ENCODE results near the gene AK5.

DNA sequence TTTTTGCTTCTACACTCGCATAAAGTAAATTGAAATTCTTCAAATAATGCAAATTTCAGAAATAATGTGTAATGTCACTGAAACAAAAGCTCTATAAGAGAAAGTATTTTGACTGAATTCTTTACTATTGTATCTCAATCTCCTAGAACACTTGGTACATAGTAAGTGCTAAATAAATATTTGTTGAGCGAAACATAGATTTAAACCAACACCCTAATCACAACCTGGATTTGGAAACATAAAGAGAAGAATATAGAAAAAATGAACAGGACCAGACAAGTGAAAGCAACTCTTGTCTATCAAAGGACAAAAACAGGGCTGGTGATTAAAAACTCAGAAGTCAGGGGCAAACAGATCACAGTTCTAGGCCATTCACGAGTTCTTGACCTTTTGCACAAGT, 74.3 kb downstream of the AK5 start:
- TF ChIP-seq, protein P1, sequence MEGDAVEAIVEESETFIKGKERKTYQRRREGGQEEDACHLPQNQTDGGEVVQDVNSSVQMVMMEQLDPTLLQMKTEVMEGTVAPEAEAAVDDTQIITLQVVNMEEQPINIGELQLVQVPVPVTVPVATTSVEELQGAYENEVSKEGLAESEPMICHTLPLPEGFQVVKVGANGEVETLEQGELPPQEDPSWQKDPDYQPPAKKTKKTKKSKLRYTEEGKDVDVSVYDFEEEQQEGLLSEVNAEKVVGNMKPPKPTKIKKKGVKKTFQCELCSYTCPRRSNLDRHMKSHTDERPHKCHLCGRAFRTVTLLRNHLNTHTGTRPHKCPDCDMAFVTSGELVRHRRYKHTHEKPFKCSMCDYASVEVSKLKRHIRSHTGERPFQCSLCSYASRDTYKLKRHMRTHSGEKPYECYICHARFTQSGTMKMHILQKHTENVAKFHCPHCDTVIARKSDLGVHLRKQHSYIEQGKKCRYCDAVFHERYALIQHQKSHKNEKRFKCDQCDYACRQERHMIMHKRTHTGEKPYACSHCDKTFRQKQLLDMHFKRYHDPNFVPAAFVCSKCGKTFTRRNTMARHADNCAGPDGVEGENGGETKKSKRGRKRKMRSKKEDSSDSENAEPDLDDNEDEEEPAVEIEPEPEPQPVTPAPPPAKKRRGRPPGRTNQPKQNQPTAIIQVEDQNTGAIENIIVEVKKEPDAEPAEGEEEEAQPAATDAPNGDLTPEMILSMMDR (IDR thresholded peaks at IDR 0.05; ENCODE audit: low read depth, low read length): no peak
- TF ChIP-seq POLR2A (IDR thresholded peaks at IDR 0.05; ENCODE audit: extremely low read depth, insufficient read length): no peak
- TF ChIP-seq MYC (IDR thresholded peaks at IDR 0.05; ENCODE audit: low read depth, low read length): no peak
- TF ChIP-seq, protein P2, sequence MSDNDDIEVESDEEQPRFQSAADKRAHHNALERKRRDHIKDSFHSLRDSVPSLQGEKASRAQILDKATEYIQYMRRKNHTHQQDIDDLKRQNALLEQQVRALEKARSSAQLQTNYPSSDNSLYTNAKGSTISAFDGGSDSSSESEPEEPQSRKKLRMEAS (IDR thresholded peaks at IDR 0.05; ENCODE audit: low read depth, low read length): no peak

Data from NB4 (cell line).